Esophagus squamous epithelium (tissue), 4 donors: ENCODE measurements around the gene AKR1C2.

Source experiments
- POLR2A ChIP-seq, 4 donors: fragments of 450-650 bp; IDR thresholded peaks; one replicate each; pipeline ENCODE4 v1.6.1; 2017; ENCODE audit warnings: antibody characterized with exemption in 4 of 4, mild to moderate bottlenecking in 4 of 4, moderate library complexity in 3 of 4
- TF ChIP-seq, protein P1 (sequence below), 6 experiments: fragments of 450-650 bp in 4 of 6; fragments of 200-600 bp in 2 of 6; sonication (generic) in 2 of 6; IDR thresholded peaks; one replicate each; pipeline ENCODE4 v1.5.1; 2016 to 2019; ENCODE audit warnings: antibody characterized with exemption in 6 of 6, mild to moderate bottlenecking in 4 of 6, moderate library complexity in 4 of 6

DNA sequence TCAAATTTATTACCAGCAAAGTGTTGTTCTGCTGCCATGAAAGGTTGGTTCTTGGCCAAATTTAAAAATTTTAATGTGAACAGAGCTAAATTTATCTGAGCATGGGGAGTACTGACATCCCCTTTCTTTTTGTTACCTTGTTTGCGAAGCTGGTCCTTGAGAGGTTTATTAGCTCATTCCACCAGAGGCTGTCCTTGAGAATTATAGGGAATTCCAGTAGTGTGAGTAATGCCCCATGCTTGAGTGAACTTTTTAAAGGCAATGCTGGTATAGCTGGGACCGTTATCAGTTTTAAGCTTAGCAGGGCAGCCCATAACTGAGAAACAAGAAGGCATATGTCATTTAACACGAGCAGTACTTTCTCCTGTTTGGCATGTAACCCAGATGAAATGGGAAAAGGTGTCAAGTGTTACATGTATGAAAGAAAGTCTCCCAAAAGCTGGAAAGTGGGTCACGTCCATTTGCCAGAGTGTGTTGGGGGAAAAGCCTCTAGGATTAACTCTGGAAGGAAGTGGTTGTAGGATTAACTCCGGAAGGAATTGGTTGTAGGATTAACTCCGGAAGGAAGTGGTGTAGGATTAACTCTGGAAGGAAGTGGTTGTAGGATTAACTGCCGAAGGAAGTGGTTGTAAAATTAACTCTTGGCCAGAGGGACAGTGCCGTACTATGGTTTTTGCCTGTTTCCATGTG is 37.3 kb upstream of the AKR1C2 start:
- no peak for TF ChIP-seq POLR2A (IDR thresholded peaks at IDR 0.05)
- TF ChIP-seq, protein P1, sequence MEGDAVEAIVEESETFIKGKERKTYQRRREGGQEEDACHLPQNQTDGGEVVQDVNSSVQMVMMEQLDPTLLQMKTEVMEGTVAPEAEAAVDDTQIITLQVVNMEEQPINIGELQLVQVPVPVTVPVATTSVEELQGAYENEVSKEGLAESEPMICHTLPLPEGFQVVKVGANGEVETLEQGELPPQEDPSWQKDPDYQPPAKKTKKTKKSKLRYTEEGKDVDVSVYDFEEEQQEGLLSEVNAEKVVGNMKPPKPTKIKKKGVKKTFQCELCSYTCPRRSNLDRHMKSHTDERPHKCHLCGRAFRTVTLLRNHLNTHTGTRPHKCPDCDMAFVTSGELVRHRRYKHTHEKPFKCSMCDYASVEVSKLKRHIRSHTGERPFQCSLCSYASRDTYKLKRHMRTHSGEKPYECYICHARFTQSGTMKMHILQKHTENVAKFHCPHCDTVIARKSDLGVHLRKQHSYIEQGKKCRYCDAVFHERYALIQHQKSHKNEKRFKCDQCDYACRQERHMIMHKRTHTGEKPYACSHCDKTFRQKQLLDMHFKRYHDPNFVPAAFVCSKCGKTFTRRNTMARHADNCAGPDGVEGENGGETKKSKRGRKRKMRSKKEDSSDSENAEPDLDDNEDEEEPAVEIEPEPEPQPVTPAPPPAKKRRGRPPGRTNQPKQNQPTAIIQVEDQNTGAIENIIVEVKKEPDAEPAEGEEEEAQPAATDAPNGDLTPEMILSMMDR (IDR thresholded peaks at IDR 0.05) = no peak
